HG03135 (cell line): ENCODE measurements around the gene GPC6.

ENCODE experiments used
- ATAC-seq: cut with Tn5 transposase; IDR thresholded peaks from one replicate; pipeline ENCODE4 v1.9.1; 2021; ENCODE audit warnings: mild to moderate bottlenecking, moderate library complexity; ENCODE audit not compliant: unreplicated experiment

The GPC6 gene

DNA sequence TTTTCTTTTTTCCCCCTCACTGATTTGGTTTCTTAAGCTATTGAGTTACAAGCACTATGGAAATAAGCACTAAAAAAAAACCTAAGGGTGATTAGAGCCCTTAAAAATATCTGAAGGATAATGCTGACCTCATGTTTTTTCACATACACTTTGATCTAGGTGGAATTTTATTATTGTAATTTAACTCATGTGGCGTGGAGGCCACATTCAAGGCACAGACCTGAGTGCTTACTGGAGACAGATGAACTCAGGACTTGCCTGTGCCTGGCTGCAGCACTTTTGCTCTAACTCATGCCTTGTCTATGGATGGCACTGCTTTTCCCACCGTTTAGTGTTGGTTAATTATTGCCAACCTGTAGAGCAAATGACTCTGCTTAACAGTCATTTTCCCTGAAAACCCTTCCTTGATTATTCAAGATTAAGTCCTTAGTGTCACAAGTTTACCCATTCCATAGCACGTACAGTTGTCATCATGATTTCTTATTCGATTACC is 541.4 kb downstream of the GPC6 start:
- ATAC-seq: no peak

DNA sequence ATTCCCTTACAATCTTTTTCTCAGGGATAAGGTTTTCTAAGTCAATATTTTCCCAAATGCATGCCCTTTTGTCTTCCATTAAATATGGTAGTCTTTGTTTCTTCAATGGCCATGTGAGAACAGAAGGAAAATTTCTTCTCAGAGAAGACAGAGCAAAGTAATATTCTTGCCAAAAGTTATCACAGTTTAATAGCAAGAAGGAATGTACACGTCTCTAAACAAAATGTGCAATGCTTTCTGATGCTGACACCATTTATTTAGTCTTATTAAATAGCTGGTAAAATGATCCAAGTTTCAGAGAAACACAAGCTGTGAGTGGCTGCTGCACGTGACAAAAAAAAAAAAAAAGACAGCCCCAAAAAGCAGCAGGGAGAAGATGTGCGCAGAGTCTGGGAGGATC is 542.5 kb downstream of the GPC6 start:
- ATAC-seq: no peak

GRCh38 chr13:93769607-93770006 is 543.0 kb downstream of the GPC6 start:
- no peak for ATAC-seq

GRCh38 chr13:93771227-93771626 is 544.6 kb downstream of the GPC6 start:
- ATAC-seq: no peak

GRCh38 chr13:93771782-93772181 is 545.2 kb downstream of the GPC6 start:
- no peak for ATAC-seq

- ATAC-seq: no peak
Observed at GRCh38 chr13:93774506-93774905, 547.9 kb downstream of the GPC6 start.

GRCh38 chr13:93775027-93775426 is 548.4 kb downstream of the GPC6 start:
- ATAC-seq: no peak

DNA sequence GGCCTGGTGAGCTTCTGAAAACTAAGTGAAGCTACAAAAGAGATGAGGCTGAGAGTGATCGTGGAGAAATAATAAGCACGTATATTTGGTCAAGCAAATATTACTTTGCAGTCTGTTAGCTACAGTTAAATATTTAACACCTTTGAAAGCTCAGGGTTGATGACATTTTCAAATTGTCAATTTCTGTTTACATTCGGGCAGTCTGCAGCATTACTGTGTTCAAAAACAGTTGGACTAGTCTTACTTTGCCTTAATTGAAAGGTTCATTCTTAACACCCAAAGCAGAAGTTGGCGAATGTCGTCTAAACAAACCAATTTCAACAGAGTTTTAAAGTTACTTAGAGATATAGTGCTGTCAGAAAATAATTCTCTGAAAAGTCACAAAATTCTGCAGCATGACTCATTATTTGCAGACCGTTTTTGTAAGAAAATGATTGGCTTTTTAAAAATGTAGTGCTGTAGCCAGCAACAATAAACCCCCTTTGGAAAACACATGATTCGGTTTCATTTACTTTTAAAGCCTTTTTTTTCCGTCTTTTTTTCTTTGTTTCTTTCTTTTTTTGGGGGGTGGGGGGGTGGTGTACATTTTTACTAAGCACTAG is 549.0 kb downstream of the GPC6 start:
- ATAC-seq: no peak

DNA sequence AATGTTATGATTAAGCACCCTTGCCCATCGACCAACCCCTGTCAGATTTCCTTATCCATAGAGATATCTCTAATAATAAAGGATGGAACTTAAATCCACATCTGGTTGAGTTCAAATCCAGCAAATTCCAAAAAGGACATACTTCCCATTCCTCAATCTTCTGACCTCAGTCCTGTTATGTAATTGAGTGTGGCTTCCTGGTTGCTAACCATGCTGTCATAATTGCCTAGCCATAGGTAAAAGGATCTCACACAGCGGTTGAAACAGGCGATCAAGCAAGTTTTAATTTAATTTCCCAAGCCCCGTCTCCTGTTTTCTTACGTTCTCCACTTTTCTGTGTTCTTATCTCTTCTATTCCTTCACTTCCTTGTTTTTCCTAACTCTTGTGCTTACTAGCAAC is 550.3 kb downstream of the GPC6 start:
- ATAC-seq: no peak

- ATAC-seq: no peak
Observed at GRCh38 chr13:93777504-93777903, 550.9 kb downstream of the GPC6 start.

DNA sequence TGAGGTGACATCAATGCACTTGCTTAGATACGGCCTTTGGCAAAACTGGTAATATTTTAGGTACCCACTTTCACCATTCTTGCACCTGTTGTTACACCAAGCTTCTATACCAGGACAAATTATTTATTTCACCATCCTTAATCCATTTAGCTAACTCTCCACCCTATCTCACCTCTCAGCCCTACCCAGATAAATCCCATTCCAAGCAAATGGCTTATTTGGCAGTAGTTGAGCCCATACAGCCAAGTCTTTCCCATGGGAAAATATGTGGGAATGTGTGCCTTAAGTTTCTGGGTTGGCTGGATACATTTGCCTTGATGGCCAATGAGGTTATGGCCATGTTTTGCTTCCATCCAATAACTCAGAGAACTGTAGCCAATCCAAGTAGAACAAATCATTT is 551.9 kb downstream of the GPC6 start:
- no peak for ATAC-seq

GRCh38 chr13:93784191-93784590 is 557.6 kb downstream of the GPC6 start:
- no peak for ATAC-seq

DNA sequence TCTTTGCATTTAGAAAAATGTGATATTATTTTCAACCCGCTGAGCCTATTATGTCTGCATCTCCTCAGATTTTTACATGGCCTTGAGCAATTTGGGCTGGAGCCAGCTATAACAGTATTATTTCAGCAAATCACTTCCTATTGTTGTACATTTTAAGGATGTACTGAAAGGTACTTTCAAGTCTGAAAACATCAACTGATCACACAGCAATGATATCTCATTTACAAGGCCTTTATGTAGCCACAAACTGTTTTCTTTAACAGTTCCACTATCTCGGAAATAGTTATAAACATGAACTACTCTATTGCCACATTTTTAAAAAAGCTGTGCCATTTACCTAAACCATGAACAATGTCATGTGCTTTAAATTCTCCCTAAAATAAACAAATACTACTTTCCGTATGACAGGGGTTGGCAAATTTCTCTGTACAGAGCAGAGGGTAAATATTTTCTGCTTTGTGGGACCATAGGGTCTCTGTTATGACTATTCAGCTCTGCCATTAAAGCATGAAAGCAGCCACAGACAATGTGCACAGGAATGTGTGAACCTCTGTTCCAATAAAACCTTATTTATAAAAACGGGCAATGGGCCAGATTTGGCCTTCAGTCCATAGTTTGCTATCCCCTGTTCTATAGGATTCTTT is 560.4 kb downstream of the GPC6 start:
- ATAC-seq: no peak

DNA sequence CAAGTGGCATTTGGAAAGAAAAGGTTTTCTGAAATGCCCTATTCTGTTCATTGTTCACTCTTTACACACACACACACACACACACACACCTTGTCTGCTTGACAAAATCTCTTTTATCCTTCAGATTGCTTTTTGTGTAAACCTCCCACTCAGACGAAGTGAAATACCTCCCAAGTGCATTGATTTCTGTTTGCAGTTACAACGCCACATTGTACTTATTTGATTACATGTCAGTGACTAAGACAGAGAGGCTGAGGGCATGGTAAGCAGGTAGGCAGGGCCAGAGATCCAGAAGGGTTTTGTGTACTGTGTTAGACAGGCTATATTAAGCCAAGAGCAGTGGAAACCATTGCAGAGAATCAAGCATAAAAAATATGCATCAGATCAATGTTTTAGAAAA is 561.8 kb downstream of the GPC6 start:
- ATAC-seq: no peak

DNA sequence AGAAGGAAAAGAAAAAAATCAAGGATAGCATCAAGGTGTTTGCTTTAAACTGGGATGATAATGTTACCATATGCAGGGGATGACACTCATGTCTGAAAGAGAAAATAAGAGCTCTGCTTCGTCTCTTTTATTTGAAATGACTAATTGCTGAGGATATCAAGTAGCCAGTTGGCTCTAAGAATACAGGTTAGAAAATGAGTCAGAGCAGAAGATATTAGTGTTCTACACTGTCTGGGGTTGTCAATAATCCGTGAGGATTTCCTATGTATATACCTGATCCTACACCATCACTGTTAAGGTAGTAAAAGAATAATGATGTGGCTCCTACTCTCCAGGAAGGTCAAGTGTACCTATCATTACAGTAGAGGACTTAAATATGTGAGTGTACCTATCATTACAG is 562.5 kb downstream of the GPC6 start:
- no peak for ATAC-seq

DNA sequence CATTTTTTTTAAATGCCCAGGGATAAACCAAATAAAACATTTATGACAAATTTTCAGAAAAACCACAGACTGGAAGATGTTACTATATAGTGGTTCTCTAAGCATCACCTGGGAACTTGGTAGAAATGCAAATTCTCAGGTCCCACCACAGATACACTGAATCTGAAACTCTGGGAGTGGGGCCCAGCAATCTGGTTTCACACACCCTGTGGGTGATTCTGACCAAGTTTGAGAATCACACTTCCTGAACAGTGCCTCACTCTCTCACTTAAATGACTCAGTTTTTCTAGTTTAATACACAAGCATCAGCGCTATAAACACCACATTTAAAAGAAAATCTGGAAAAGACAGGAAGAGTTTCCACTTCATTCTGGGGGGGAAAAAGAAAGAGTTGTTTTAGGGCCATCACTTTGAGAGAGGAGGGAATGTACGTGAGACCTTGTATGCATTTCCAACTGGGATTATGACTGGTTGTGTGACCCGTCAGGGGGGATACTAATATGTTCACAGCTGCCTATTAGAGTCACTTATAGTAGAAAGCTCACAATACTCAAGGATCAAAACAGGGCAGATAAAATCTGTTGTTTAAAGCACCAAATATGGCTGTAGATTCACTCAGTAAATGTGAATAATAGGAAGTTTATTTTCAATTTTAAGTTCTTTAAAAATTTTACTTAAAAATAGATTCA is 567.7 kb downstream of the GPC6 start:
- ATAC-seq: peak; percentile 81

DNA sequence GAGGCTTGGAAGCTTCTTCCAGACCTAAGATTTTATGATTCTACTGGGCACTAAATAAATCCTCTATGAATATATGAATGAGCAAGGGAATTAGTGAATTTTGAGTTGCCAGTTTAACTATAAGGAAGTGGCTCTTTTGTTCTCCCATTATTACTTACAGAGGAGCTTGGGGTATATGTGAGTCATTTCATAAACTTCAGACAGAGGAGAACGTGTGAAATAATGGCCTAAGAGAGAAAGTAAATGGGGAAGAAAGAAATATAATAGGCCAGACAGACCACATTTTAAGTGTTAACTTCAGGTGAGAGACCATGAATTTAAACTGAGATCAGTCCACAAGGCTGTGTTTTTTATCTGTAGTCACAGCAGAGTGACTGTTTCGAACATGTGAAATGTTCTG is 570.9 kb downstream of the GPC6 start:
- peak; percentile 57 for ATAC-seq

GRCh38 chr13:93800342-93800741 is 573.7 kb downstream of the GPC6 start:
- ATAC-seq: no peak

DNA sequence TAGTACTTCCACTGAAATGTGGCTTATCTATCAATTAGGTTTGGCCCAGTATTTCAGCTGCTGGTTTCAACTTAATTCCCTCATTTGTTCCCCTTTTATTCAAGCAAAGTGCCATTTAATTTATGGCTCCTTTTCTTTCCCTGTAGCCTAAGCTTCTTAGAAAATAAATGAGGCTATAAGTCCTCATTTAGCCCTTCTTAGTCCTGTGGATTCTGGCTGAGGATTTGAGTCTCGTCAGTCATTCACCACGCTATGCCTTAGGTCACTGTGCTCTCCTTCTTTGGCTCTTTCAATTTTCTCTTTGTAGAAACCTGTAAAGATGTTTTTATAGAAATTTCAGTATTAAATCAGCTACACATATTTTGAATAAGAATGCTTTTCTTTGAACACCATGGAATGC is 579.1 kb downstream of the GPC6 start:
- no peak for ATAC-seq

DNA sequence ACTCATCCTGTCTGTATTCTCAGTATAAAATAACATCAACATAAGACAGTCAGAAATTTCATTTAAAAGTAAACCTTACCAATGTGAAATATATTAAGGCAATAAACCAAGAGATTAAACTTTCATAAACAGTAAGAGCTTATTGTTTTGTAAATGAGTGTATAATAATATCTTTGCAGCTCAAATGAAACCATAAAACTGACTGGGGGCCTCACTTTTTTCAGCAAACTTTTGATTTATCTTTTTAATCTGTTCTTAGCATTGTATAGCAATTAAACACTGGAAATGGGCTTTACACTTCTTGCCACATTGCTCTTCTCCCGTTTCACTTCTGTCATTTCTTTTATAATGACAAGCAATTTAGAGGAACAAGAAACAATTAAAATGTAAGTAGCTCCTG is 580.3 kb downstream of the GPC6 start:
- no peak for ATAC-seq

GRCh38 chr13:93810264-93810663 is 583.7 kb downstream of the GPC6 start:
- ATAC-seq: no peak

GRCh38 chr13:93811071-93811737 is 584.6 kb downstream of the GPC6 start:
- no peak for ATAC-seq
